Retina (tissue), 1 donor: ENCODE data around the gene SLC39A11.
"Not testable (repeated sequence)": the region's sequence is repeated elsewhere in the genome, so short reads cannot be mapped to it uniquely, and the experiment has no call there.

Experiments
- DNase-seq: peaks from one replicate; pipeline ENCODE4 v3.0.0-alpha.2; 2016

The SLC39A11 gene

GRCh38 chr17:73071066-73071999 lies 21.2 kb downstream of the SLC39A11 start:
- DNase-seq: no peak

GRCh38 chr17:73069841-73070240 lies 22.6 kb downstream of the SLC39A11 start:
- no peak for DNase-seq

- no peak for DNase-seq
These were observed 23.2 kb downstream of the SLC39A11 start for GRCh38 chr17:73069164-73069770.

GRCh38 chr17:73068322-73069153 lies 23.9 kb downstream of the SLC39A11 start:
- DNase-seq: no peak

- not testable (repeated sequence) for DNase-seq
These were observed 24.8 kb downstream of the SLC39A11 start for GRCh38 chr17:73067699-73068098.

- DNase-seq: no peak
These were observed 25.4 kb downstream of the SLC39A11 start for GRCh38 chr17:73067075-73067474.

- DNase-seq: no peak
These were observed 26.2 kb downstream of the SLC39A11 start for GRCh38 chr17:73066148-73066884.

GRCh38 chr17:73065376-73065775 lies 27.1 kb downstream of the SLC39A11 start:
- no peak for DNase-seq

- no peak for DNase-seq
These were observed 28.2 kb downstream of the SLC39A11 start for GRCh38 chr17:73064084-73064938.

- DNase-seq: no peak
These were observed 29.8 kb downstream of the SLC39A11 start for GRCh38 chr17:73062726-73063125.

- no peak for DNase-seq
These were observed 31.3 kb downstream of the SLC39A11 start for GRCh38 chr17:73061161-73061560.

GRCh38 chr17:73060721-73061120 lies 31.8 kb downstream of the SLC39A11 start:
- DNase-seq: no peak

- DNase-seq: not testable (repeated sequence)
These were observed 32.8 kb downstream of the SLC39A11 start for GRCh38 chr17:73059713-73060112.

GRCh38 chr17:73058022-73058421 lies 34.5 kb downstream of the SLC39A11 start:
- DNase-seq: no peak

- no peak for DNase-seq
These were observed 35.3 kb downstream of the SLC39A11 start for GRCh38 chr17:73057196-73057595.

- DNase-seq: no peak
These were observed 39.6 kb downstream of the SLC39A11 start for GRCh38 chr17:73052923-73053322.

GRCh38 chr17:73050797-73051196 lies 41.7 kb downstream of the SLC39A11 start:
- DNase-seq: no peak

- DNase-seq: no peak
These were observed 44.3 kb downstream of the SLC39A11 start for GRCh38 chr17:73048170-73048569.

- DNase-seq: no peak
These were observed 46.8 kb downstream of the SLC39A11 start for GRCh38 chr17:73045724-73046123.

GRCh38 chr17:73043686-73044581 lies 48.6 kb downstream of the SLC39A11 start:
- DNase-seq: no peak
